WERI-Rb-1 (cell line): ENCODE measurements around the gene DYNC1I1.

Source experiments
- DNase-seq: peaks from one replicate; pipeline ENCODE4 v3.0.0-alpha.2; 2020
- H3K27ac ChIP-seq: fragments of 250-450 bp; sonication (Bioruptor Pico); 2 replicates; pipeline ENCODE4 v1.5.1; 2020; ENCODE audit warnings: mild to moderate bottlenecking, moderate library complexity
- H3K27me3 ChIP-seq: fragments of 250-450 bp; sonication (Bioruptor Pico); 2 replicates; pipeline ENCODE4 v1.5.1; 2021; ENCODE audit warnings: mild to moderate bottlenecking, low read depth, moderate library complexity; ENCODE audit not compliant: insufficient read depth, severe bottlenecking
- H3K36me3 ChIP-seq: fragments of 250-450 bp; sonication (Bioruptor Pico); 2 replicates; pipeline ENCODE4 v1.5.1; 2020; ENCODE audit warnings: mild to moderate bottlenecking, moderate library complexity
- H3K4me3 ChIP-seq: 2 replicates; pipeline ENCODE4 v1.5.1; 2011; ENCODE audit warnings: low read depth, mild to moderate bottlenecking, control low read depth, low read length
- H3K9me3 ChIP-seq: fragments of 250-450 bp; sonication (Bioruptor Pico); 2 replicates; pipeline ENCODE4 v1.5.1; 2021; ENCODE audit warnings: mild to moderate bottlenecking, moderate library complexity; ENCODE audit not compliant: severe bottlenecking
- CTCF ChIP-seq: IDR thresholded peaks from 2 replicates; pipeline ENCODE4 v1.5.1; 2011; ENCODE audit warnings: low read depth, mild to moderate bottlenecking, control low read depth, inconsistent platforms, low read length

The DYNC1I1 gene

GRCh38 chr7:95901006-95901405, 128.7 kb downstream of the DYNC1I1 start:
- no peak overlapping the region for H3K27ac ChIP-seq
- no peaks in the 10 kb centered on the region for H3K9me3 ChIP-seq
- no peak for TF ChIP-seq CTCF
- no peak for DNase-seq
- H3K27me3 ChIP-seq: no peaks in the 10 kb centered on the region
- no peak overlapping the region for H3K4me3 ChIP-seq
- H3K36me3 ChIP-seq: no peaks in the 10 kb centered on the region

GRCh38 chr7:95904099-95904498, 131.7 kb downstream of the DYNC1I1 start:
- no peaks in the 10 kb centered on the region for H3K9me3 ChIP-seq
- DNase-seq: no peak

GRCh38 chr7:95905167-95905566, 132.8 kb downstream of the DYNC1I1 start:
- H3K9me3 ChIP-seq: no peaks in the 10 kb centered on the region
- no peak overlapping the region for H3K27ac ChIP-seq
- H3K4me3 ChIP-seq: no peak overlapping the region
- no peaks in the 10 kb centered on the region for H3K27me3 ChIP-seq
- TF ChIP-seq CTCF: no peak
- no peaks in the 10 kb centered on the region for H3K36me3 ChIP-seq
- no peak for DNase-seq

More at GRCh38 chr7:95904099-95904498, 131.7 kb downstream of the DYNC1I1 start:
- no peak overlapping the region for H3K4me3 ChIP-seq
- H3K27me3 ChIP-seq: no peaks in the 10 kb centered on the region
- no peaks in the 10 kb centered on the region for H3K36me3 ChIP-seq
- H3K27ac ChIP-seq: no peak overlapping the region
- TF ChIP-seq CTCF: no peak

- DNase-seq: peak; percentile 64
- Histone ChIP-seq H3K27ac (peak overlapping the region; percentile 30), H3K9me3 (no peaks in the 10 kb centered on the region), H3K27me3 (no peaks in the 10 kb centered on the region), H3K4me3 (no peak overlapping the region), H3K36me3 (no peaks in the 10 kb centered on the region)
- TF ChIP-seq CTCF: no peak
These were observed 134.5 kb downstream of the DYNC1I1 start for GRCh38 chr7:95906851-95907250.

GRCh38 chr7:95907337-95907736, 135.0 kb downstream of the DYNC1I1 start:
- no peak for TF ChIP-seq CTCF
- no peaks in the 10 kb centered on the region for H3K27me3 ChIP-seq
- H3K36me3 ChIP-seq: no peaks in the 10 kb centered on the region
- no peak for DNase-seq
- peak overlapping the region; percentile 30; the same call in 1 of the 2 replicates for H3K27ac ChIP-seq
- no peaks in the 10 kb centered on the region for H3K9me3 ChIP-seq
- H3K4me3 ChIP-seq: no peak overlapping the region

- H3K36me3 ChIP-seq: no peaks in the 10 kb centered on the region
- H3K4me3 ChIP-seq: no peak overlapping the region
- H3K9me3 ChIP-seq: no peaks in the 10 kb centered on the region
- no peak for TF ChIP-seq CTCF
- H3K27me3 ChIP-seq: no peaks in the 10 kb centered on the region
- no peak overlapping the region for H3K27ac ChIP-seq
- DNase-seq: peak; percentile 52
These were observed 136.1 kb downstream of the DYNC1I1 start for GRCh38 chr7:95908499-95908898.
